ENCODE data around the gene KRT8.

DNA sequence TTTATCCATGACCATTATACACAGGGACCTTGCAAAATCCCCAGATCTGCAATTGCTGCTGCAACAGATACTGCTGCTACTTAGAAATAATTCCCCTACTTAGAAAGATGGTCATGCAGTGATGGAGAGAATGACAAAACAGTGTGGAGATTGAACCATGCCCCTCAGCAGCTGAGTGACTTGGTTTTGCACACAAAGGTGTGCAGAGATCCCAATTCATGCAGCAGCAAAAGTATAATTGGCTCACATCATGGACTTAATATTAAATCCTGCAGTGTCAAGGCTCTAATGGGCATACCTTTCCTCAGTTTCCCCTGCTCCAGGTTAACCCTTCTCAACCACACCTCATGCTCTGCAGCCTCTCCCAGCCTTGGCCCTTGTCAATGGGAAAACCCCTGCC lies 53.1 kb downstream of the KRT8 start:
- TF ChIP-seq, protein P1, sequence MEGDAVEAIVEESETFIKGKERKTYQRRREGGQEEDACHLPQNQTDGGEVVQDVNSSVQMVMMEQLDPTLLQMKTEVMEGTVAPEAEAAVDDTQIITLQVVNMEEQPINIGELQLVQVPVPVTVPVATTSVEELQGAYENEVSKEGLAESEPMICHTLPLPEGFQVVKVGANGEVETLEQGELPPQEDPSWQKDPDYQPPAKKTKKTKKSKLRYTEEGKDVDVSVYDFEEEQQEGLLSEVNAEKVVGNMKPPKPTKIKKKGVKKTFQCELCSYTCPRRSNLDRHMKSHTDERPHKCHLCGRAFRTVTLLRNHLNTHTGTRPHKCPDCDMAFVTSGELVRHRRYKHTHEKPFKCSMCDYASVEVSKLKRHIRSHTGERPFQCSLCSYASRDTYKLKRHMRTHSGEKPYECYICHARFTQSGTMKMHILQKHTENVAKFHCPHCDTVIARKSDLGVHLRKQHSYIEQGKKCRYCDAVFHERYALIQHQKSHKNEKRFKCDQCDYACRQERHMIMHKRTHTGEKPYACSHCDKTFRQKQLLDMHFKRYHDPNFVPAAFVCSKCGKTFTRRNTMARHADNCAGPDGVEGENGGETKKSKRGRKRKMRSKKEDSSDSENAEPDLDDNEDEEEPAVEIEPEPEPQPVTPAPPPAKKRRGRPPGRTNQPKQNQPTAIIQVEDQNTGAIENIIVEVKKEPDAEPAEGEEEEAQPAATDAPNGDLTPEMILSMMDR (IDR thresholded peaks at IDR 0.05), result no peak
- no peak for TF ChIP-seq POLR2A (IDR thresholded peaks at IDR 0.05)
